ENCODE measurements around the gene HNF1B.

HNF1B gene

GRCh38 chr17:37642681-37643080 is 102.2 kb downstream of the HNF1B start:
- DNase-seq (ENCODE audit: extremely low read depth, insufficient read length), result no peak
- H3K27me3 ChIP-seq (replicated peaks; ENCODE audit: control insufficient read depth, insufficient read depth, low read length), result 0 out of 2 replicates have a peak, but pooled peaks cover 1% of the 10 kb centered on the region
- H3K4me3 ChIP-seq (replicated peaks; ENCODE audit: low read depth, low read length), result peak overlapping the region; percentile 70
- no peak for TF ChIP-seq CTCF (IDR thresholded peaks at IDR 0.05; ENCODE audit: insufficient read depth, low read length, poor library complexity, severe bottlenecking)
- H3K36me3 ChIP-seq (ENCODE audit: control insufficient read depth, insufficient read depth, low read length), result peaks cover 4% of the 10 kb centered on the region

- H3K27me3 ChIP-seq (replicated peaks; ENCODE audit: control insufficient read depth, insufficient read depth, low read length), result no peaks in the 10 kb centered on the region
- TF ChIP-seq CTCF (IDR thresholded peaks at IDR 0.05; ENCODE audit: insufficient read depth, low read length, poor library complexity, severe bottlenecking), result no peak
- peaks cover 4% of the 10 kb centered on the region for H3K36me3 ChIP-seq (ENCODE audit: control insufficient read depth, insufficient read depth, low read length)
- H3K4me3 ChIP-seq (replicated peaks; ENCODE audit: low read depth, low read length), result no peak overlapping the region
- no peak for DNase-seq (ENCODE audit: extremely low read depth, insufficient read length)
Measured at GRCh38 chr17:37640015-37640414, 104.8 kb downstream of the HNF1B start.

- TF ChIP-seq CTCF (IDR thresholded peaks at IDR 0.05; ENCODE audit: insufficient read depth, low read length, poor library complexity, severe bottlenecking), result no peak
- no peak overlapping the region for H3K4me3 ChIP-seq (replicated peaks; ENCODE audit: low read depth, low read length)
- DNase-seq (ENCODE audit: extremely low read depth, insufficient read length), result no peak
- no peaks in the 10 kb centered on the region for H3K27me3 ChIP-seq (replicated peaks; ENCODE audit: control insufficient read depth, insufficient read depth, low read length)
- peaks cover 4% of the 10 kb centered on the region for H3K36me3 ChIP-seq (ENCODE audit: control insufficient read depth, insufficient read depth, low read length)
Measured at GRCh38 chr17:37637956-37638355, 106.9 kb downstream of the HNF1B start.
